BLaER1 treated with 17β-estradiol and CSF1 and Interleukin-3, amounts not matched to agents 10 nM and 100 nM (cell line): ENCODE measurements around the gene XPC.

Source experiments
- H3K27ac ChIP-seq, 11 experiments: shearing (Covaris generic); formaldehyde crosslinking; 2 replicates each; pipeline ENCODE4 v1.8.1; 2022
- H3K27me3 ChIP-seq, 11 experiments: shearing (Covaris generic); formaldehyde crosslinking; 2 replicates each; pipeline ENCODE4 v1.8.1; 2022
- H3K36me3 ChIP-seq, 11 experiments: shearing (Covaris generic); formaldehyde crosslinking; 2 replicates each; pipeline ENCODE4 v1.8.1; 2022
- H3K4me1 ChIP-seq, 10 experiments: shearing (Covaris generic); formaldehyde crosslinking; 2 replicates each; pipeline ENCODE4 v1.8.1; 2022
- H3K4me2 ChIP-seq, 11 experiments: shearing (Covaris generic); formaldehyde crosslinking; 2 replicates each; pipeline ENCODE4 v1.8.1; 2022
- H3K4me3 ChIP-seq, 10 experiments: shearing (Covaris generic); formaldehyde crosslinking; 2 replicates each; pipeline ENCODE4 v1.8.1; 2022
- H3K9ac ChIP-seq, 11 experiments: shearing (Covaris generic); formaldehyde crosslinking; 2 replicates each; pipeline ENCODE4 v1.8.1; 2022
- H3K9me3 ChIP-seq, 11 experiments: shearing (Covaris generic); formaldehyde crosslinking; replicated peaks in 1 of 11; 2 replicates each; pipeline ENCODE4 v1.8.1; 2022
- H4K20me1 ChIP-seq, 11 experiments: shearing (Covaris generic); formaldehyde crosslinking; 2 replicates each; pipeline ENCODE4 v1.8.1; 2022
- Cebpa-rat ChIP-seq, 11 experiments: shearing (Covaris generic); IDR thresholded peaks; 2 replicates each; pipeline ENCODE4 v1.8.1; 2022

XPC gene

GRCh38 chr3:14181253-14181652, 2.9 kb upstream of the XPC start:
- Histone ChIP-seq H3K4me2 (no peak overlapping the region; a peak in 1 of 22 replicates), H3K9me3 (no peaks in the 10 kb centered on the region), H4K20me1 (peaks cover 2 to 27% (median 15%) of the 10 kb centered on the region in 11 experiments; a peak in 19 of 22 replicates), H3K9ac (no peak overlapping the region; a peak in 1 of 22 replicates), H3K27ac (no peak overlapping the region), H3K36me3 (peaks cover 41 to 56% (median 53%) of the 10 kb centered on the region in 11 experiments), H3K4me3 (no peak overlapping the region), H3K27me3 (no peaks in the 10 kb centered on the region), H3K4me1 (peaks cover 25 to 40% (median 34%) of the 10 kb centered on the region in 10 experiments)
- no peak for TF ChIP-seq Cebpa-rat (IDR thresholded peaks at IDR 0.05)

- H3K9me3 ChIP-seq = no peaks in the 10 kb centered on the region
- peaks cover 16 to 34% (median 28%) of the 10 kb centered on the region in 11 experiments; a peak in 21 of 22 replicates for H4K20me1 ChIP-seq
- peaks cover 0 to 5% (median 0%) of the 10 kb centered on the region in 11 experiments; a peak in 5 of 22 replicates for H3K27me3 ChIP-seq
- H3K4me2 ChIP-seq = peak overlapping the region; percentile 81 to 91 (median 88)
- peak overlapping the region in 9 of 10 experiments; percentile 74 to 92 (median 86); a peak in 17 of 20 replicates for H3K4me3 ChIP-seq
- no peak for TF ChIP-seq Cebpa-rat (IDR thresholded peaks at IDR 0.05)
- H3K36me3 ChIP-seq = peaks cover 26 to 41% (median 38%) of the 10 kb centered on the region in 11 experiments
- H3K9ac ChIP-seq = peak overlapping the region; percentile 85 to 97 (median 92); a peak in 17 of 22 replicates
- peaks cover 39 to 55% (median 49%) of the 10 kb centered on the region in 10 experiments for H3K4me1 ChIP-seq
- peak overlapping the region in 3 of 11 experiments; percentile 92 to 96 (median 92); a peak in 1 of 22 replicates for H3K27ac ChIP-seq
Observed at GRCh38 chr3:14179795-14180194, 1.4 kb upstream of the XPC start.

GRCh38 chr3:14179114-14179465, 689 bp upstream of the XPC start:
- Histone ChIP-seq H3K36me3 (peaks cover 22 to 34% (median 33%) of the 10 kb centered on the region in 11 experiments), H3K4me1 (peaks cover 39 to 57% (median 52%) of the 10 kb centered on the region in 10 experiments), H3K9me3 (no peaks in the 10 kb centered on the region), H3K4me2 (peak overlapping the region; percentile 81 to 91 (median 88)), H3K4me3 (peak overlapping the region; percentile 74 to 92 (median 86)), H3K27ac (peak overlapping the region; percentile 85 to 96 (median 90)), H3K9ac (peak overlapping the region; percentile 85 to 97 (median 92)), H3K27me3 (peaks cover 0 to 7% (median 0%) of the 10 kb centered on the region in 11 experiments; a peak in 5 of 22 replicates), H4K20me1 (peaks cover 23 to 41% (median 35%) of the 10 kb centered on the region in 11 experiments; a peak in 21 of 22 replicates)
- TF ChIP-seq Cebpa-rat (IDR thresholded peaks at IDR 0.05) = no peak

GRCh38 chr3:14177580-14178246, 688 bp downstream of the XPC start:
- Histone ChIP-seq H3K27me3 (peaks cover 0 to 7% (median 0%) of the 10 kb centered on the region in 11 experiments; a peak in 5 of 22 replicates), H4K20me1 (peaks cover 29 to 54% (median 45%) of the 10 kb centered on the region in 11 experiments; a peak in 21 of 22 replicates), H3K4me3 (peak overlapping the region; percentile 74 to 92 (median 86)), H3K4me2 (peak overlapping the region; percentile 82 to 96 (median 90)), H3K4me1 (peaks cover 39 to 53% (median 50%) of the 10 kb centered on the region in 10 experiments), H3K9ac (peak overlapping the region; percentile 85 to 97 (median 92)), H3K36me3 (peaks cover 13 to 27% (median 24%) of the 10 kb centered on the region in 11 experiments), H3K27ac (peak overlapping the region; percentile 85 to 96 (median 90)), H3K9me3 (no peaks in the 10 kb centered on the region)
- no peak for TF ChIP-seq Cebpa-rat (IDR thresholded peaks at IDR 0.05)

- no peak overlapping the region for H3K27ac ChIP-seq
- peaks cover 25 to 29% (median 26%) of the 10 kb centered on the region in 11 experiments for H3K36me3 ChIP-seq
- peaks cover 0 to 7% (median 0%) of the 10 kb centered on the region in 11 experiments; a peak in 5 of 22 replicates for H3K27me3 ChIP-seq
- peak overlapping the region; percentile 68 to 96 (median 88) for H3K4me2 ChIP-seq
- peaks cover 39 to 51% (median 47%) of the 10 kb centered on the region in 10 experiments for H3K4me1 ChIP-seq
- H3K9ac ChIP-seq = peak overlapping the region in 1 of 11 experiments; percentile 11; a peak in 1 of 22 replicates
- peaks cover 32 to 57% (median 48%) of the 10 kb centered on the region in 11 experiments; a peak in 21 of 22 replicates for H4K20me1 ChIP-seq
- no peaks in the 10 kb centered on the region for H3K9me3 ChIP-seq
- TF ChIP-seq Cebpa-rat (IDR thresholded peaks at IDR 0.05) = no peak
- no peak overlapping the region for H3K4me3 ChIP-seq
Observed at GRCh38 chr3:14175383-14176037, 2.9 kb downstream of the XPC start.

- H3K9ac ChIP-seq = no peak overlapping the region
- peaks cover 0 to 7% (median 0%) of the 10 kb centered on the region in 11 experiments; a peak in 5 of 22 replicates for H3K27me3 ChIP-seq
- H4K20me1 ChIP-seq = peaks cover 32 to 57% (median 48%) of the 10 kb centered on the region in 11 experiments; a peak in 21 of 22 replicates
- peaks cover 32 to 40% (median 37%) of the 10 kb centered on the region in 10 experiments for H3K4me1 ChIP-seq
- H3K9me3 ChIP-seq = no peaks in the 10 kb centered on the region
- no peak for TF ChIP-seq Cebpa-rat (IDR thresholded peaks at IDR 0.05)
- no peak overlapping the region for H3K27ac ChIP-seq
- H3K4me2 ChIP-seq = peak overlapping the region in 6 of 11 experiments; percentile 68 to 96 (median 92); a peak in 10 of 22 replicates
- no peak overlapping the region for H3K4me3 ChIP-seq
- peaks cover 36 to 40% (median 37%) of the 10 kb centered on the region in 11 experiments for H3K36me3 ChIP-seq
Observed at GRCh38 chr3:14174483-14174882, 3.9 kb downstream of the XPC start.

GRCh38 chr3:14172496-14172895, 5.9 kb downstream of the XPC start:
- Histone ChIP-seq H3K9ac (no peak overlapping the region), H4K20me1 (peaks cover 32 to 52% (median 48%) of the 10 kb centered on the region in 11 experiments; a peak in 21 of 22 replicates), H3K27me3 (peaks cover 0 to 7% (median 0%) of the 10 kb centered on the region in 11 experiments; a peak in 5 of 22 replicates), H3K4me1 (peaks cover 24 to 31% (median 28%) of the 10 kb centered on the region in 10 experiments), H3K4me3 (no peak overlapping the region), H3K4me2 (no peak overlapping the region), H3K27ac (no peak overlapping the region), H3K9me3 (no peaks in the 10 kb centered on the region), H3K36me3 (peaks cover 55 to 59% (median 56%) of the 10 kb centered on the region in 11 experiments)
- TF ChIP-seq Cebpa-rat (IDR thresholded peaks at IDR 0.05) = no peak

GRCh38 chr3:14170531-14171159, 7.8 kb downstream of the XPC start:
- H3K9ac ChIP-seq = no peak overlapping the region
- no peak overlapping the region for H3K4me2 ChIP-seq
- no peak overlapping the region for H3K27ac ChIP-seq
- H3K4me1 ChIP-seq = peaks cover 8 to 12% (median 10%) of the 10 kb centered on the region in 10 experiments
- H3K27me3 ChIP-seq = peaks cover 0 to 7% (median 0%) of the 10 kb centered on the region in 11 experiments; a peak in 5 of 22 replicates
- TF ChIP-seq Cebpa-rat (IDR thresholded peaks at IDR 0.05) = no peak
- H4K20me1 ChIP-seq = peaks cover 21 to 43% (median 29%) of the 10 kb centered on the region in 11 experiments; a peak in 21 of 22 replicates
- no peak overlapping the region for H3K4me3 ChIP-seq
- H3K36me3 ChIP-seq = peaks cover 69 to 77% (median 74%) of the 10 kb centered on the region in 11 experiments
- H3K9me3 ChIP-seq = no peaks in the 10 kb centered on the region
